Sigmoid colon (tissue), 7 donors: ENCODE data around the gene MACC1. TPM values are rescaled to one million over a fixed set of nuclear protein-coding genes. Genes with fewer than 3 reads are reported as not detected.

Experiments
- DNase-seq: peaks from one replicate; pipeline ENCODE4 v3.0.0-alpha.2; 2019
- H3K27ac ChIP-seq, 4 donors: fragments of 200-600 bp; sonication (generic); one replicate each; pipeline ENCODE4 v1.5.1; 2016 to 2019; ENCODE audit warnings: mild to moderate bottlenecking in 1 of 4
- H3K27me3 ChIP-seq, 3 donors: fragments of 200-600 bp; sonication (generic); one replicate each; pipeline ENCODE4 v1.5.1; 2019; ENCODE audit warnings: mild to moderate bottlenecking in 1 of 3
- H3K36me3 ChIP-seq, 4 donors: fragments of 200-600 bp; sonication (generic); one replicate each; pipeline ENCODE4 v1.5.1; 2016 to 2019
- H3K4me1 ChIP-seq, 4 donors: fragments of 200-600 bp; sonication (generic); one replicate each; pipeline ENCODE4 v1.5.1; 2017 to 2019
- H3K4me3 ChIP-seq, 4 donors: fragments of 200-600 bp; sonication (generic); one replicate each; pipeline ENCODE4 v1.5.1; 2017 to 2019; ENCODE audit warnings: mild to moderate bottlenecking in 2 of 4, moderate library complexity in 1 of 4
- H3K9me3 ChIP-seq, 4 donors: fragments of 200-600 bp in 3 of 4; sonication (generic) in 3 of 4; one replicate each; pipeline versions ENCODE4 v1.5.1 to v1.6.1; 2013 to 2019
- CTCF ChIP-seq, 4 experiments: fragments of 450-650 bp in 3 of 4; fragments of 200-600 bp in 1 of 4; IDR thresholded peaks; one replicate each; pipeline ENCODE4 v1.5.1; 2016 to 2019; ENCODE audit warnings: antibody characterized with exemption in 4 of 4, mild to moderate bottlenecking in 3 of 4, moderate library complexity in 2 of 4
- EP300 ChIP-seq, 4 donors: sonication (generic); formaldehyde crosslinking; IDR thresholded peaks; one replicate each; pipeline ENCODE4 v1.6.1; 2017; ENCODE audit warnings: antibody characterized with exemption in 4 of 4
- POLR2A ChIP-seq, 2 donors: fragments of 450-650 bp; IDR thresholded peaks; one replicate each; pipeline ENCODE4 v1.6.1; 2016; ENCODE audit warnings: antibody characterized with exemption in 2 of 2, mild to moderate bottlenecking in 2 of 2, moderate library complexity in 2 of 2
- POLR2AphosphoS5 ChIP-seq, 4 donors: sonication (generic); formaldehyde crosslinking; IDR thresholded peaks; one replicate each; pipeline ENCODE4 v1.6.1; 2017; ENCODE audit warnings: antibody characterized with exemption in 4 of 4
- WGBS, 2 donors: extraction: QIAGEN DNeasy Blood & Tissue Kit; methylation state at CpG; one replicate each; pipeline ENCODE4 v1.1.7; 2013; 5-methylcytosine and 5-hydroxymethylcytosine counted together
- intact Hi-C: fragments of 100-400 bp; cut with DNase I; formaldehyde crosslinking; loops from one replicate; pipeline ENCODE4 v1.15.1; 2023
- polyA plus RNA-seq, 3 donors: library from polyadenylated mRNA; stranded (reverse); fragments of 200-250 nt; gene quantifications; one replicate each; pipeline ENCODE4 v1.2.3, GENCODE V29; 2013
- total RNA-seq, 4 donors: library from RNA; depleted of rRNA; stranded (reverse); fragments of >200 nt; gene quantifications; one replicate each; pipeline ENCODE4 v1.1.0, GENCODE V29; 2016
- donor health status: healthy with polysubstance abuse.
- donor health status: Bipolar disorder and iron deficiency.
- donor health status: healthy.

Gene MACC1
- total and polyA plus RNA-seq, 7 donors: under 0.01 to 2.1 (median 0.60) TPM; not detected in 2

- DNase-seq: peak; percentile 88
- no peaks in the 10 kb centered on the region for H3K27me3 ChIP-seq
- H3K4me3 ChIP-seq: no peak overlapping the region
- intact Hi-C loops: loop anchor here (1.0 to 10.0 kb wide), 3 partner anchors 190 to 422 kb away; no protein-coding TSS in a partner anchor
- H3K36me3 ChIP-seq: no peaks in the 10 kb centered on the region
- TF ChIP-seq CTCF (IDR thresholded peaks at IDR 0.05): peak; percentile 40 to 72 (median 62)
- TF ChIP-seq POLR2A (IDR thresholded peaks at IDR 0.05): no peak
- no peak overlapping the region for H3K27ac ChIP-seq
- 60 to 73% methylated on average over 3 of the region's 3 CpGs for WGBS, 2 donors
- H3K4me1 ChIP-seq: peaks cover 0 to 5% (median 0%) of the 10 kb centered on the region in 4 donors
- H3K9me3 ChIP-seq: no peaks in the 10 kb centered on the region
Observed at GRCh38 chr7:20172736-20173334, 44.3 kb downstream of the MACC1 start.

- Histone ChIP-seq H3K4me3 (no peak overlapping the region), H3K4me1 (peaks cover 0 to 5% (median 0%) of the 10 kb centered on the region in 4 donors), H3K27ac (no peak overlapping the region), H3K36me3 (no peaks in the 10 kb centered on the region), H3K27me3 (no peaks in the 10 kb centered on the region), H3K9me3 (no peaks in the 10 kb centered on the region)
- intact Hi-C loops: loop anchor here (5.0 to 10.0 kb wide), 2 partner anchors 418 to 424 kb away; no protein-coding TSS in a partner anchor
- no peak for TF ChIP-seq CTCF (IDR thresholded peaks at IDR 0.05)
- no peak for TF ChIP-seq POLR2A (IDR thresholded peaks at IDR 0.05)
- no peak for TF ChIP-seq EP300 (IDR thresholded peaks at IDR 0.05)
- TF ChIP-seq POLR2AphosphoS5 (IDR thresholded peaks at IDR 0.05): no peak
- 77 to 80% methylated on average over 2 of the region's 2 CpGs for WGBS, 2 donors
- DNase-seq: no peak
Observed at GRCh38 chr7:20170633-20171032, 46.6 kb downstream of the MACC1 start.

GRCh38 chr7:20165146-20165510, 52.1 kb downstream of the MACC1 start:
- Histone ChIP-seq H3K4me3 (no peak overlapping the region), H3K4me1 (peaks cover 0 to 4% (median 0%) of the 10 kb centered on the region in 4 donors), H3K27me3 (no peaks in the 10 kb centered on the region), H3K36me3 (no peaks in the 10 kb centered on the region), H3K27ac (peak overlapping the region in 1 of 4 donors; percentile 6), H3K9me3 (no peaks in the 10 kb centered on the region)
- intact Hi-C loops: no loop called here
- WGBS, 2 donors: 86 to 96% methylated on average over 1 of the region's 1 CpG
- TF ChIP-seq POLR2A (IDR thresholded peaks at IDR 0.05): no peak
- TF ChIP-seq POLR2AphosphoS5 (IDR thresholded peaks at IDR 0.05): no peak
- TF ChIP-seq CTCF (IDR thresholded peaks at IDR 0.05): no peak
- TF ChIP-seq EP300 (IDR thresholded peaks at IDR 0.05): no peak
- no peak for DNase-seq

- peak overlapping the region in 1 of 4 donors; percentile 6 for H3K27ac ChIP-seq
- H3K9me3 ChIP-seq: no peaks in the 10 kb centered on the region
- intact Hi-C loops: no loop called here
- H3K36me3 ChIP-seq: no peaks in the 10 kb centered on the region
- WGBS, 2 donors: 67 to 86% methylated on average over 6 of the region's 6 CpGs
- H3K4me3 ChIP-seq: no peak overlapping the region
- no peak for DNase-seq
- peaks cover 0 to 4% (median 0%) of the 10 kb centered on the region in 4 donors for H3K4me1 ChIP-seq
- TF ChIP-seq POLR2AphosphoS5 (IDR thresholded peaks at IDR 0.05): peak in 1 of 4 donors; percentile 25
- TF ChIP-seq EP300 (IDR thresholded peaks at IDR 0.05): no peak
- H3K27me3 ChIP-seq: no peaks in the 10 kb centered on the region
Observed at GRCh38 chr7:20164425-20165145, 52.6 kb downstream of the MACC1 start.

- intact Hi-C loops: no loop called here
- no peak for TF ChIP-seq CTCF (IDR thresholded peaks at IDR 0.05)
- no peak for TF ChIP-seq POLR2A (IDR thresholded peaks at IDR 0.05)
- TF ChIP-seq POLR2AphosphoS5 (IDR thresholded peaks at IDR 0.05): no peak
- no peak for TF ChIP-seq EP300 (IDR thresholded peaks at IDR 0.05)
- Histone ChIP-seq H3K9me3 (no peaks in the 10 kb centered on the region), H3K36me3 (no peaks in the 10 kb centered on the region), H3K27ac (no peak overlapping the region), H3K4me3 (no peak overlapping the region), H3K4me1 (peaks cover 0 to 4% (median 0%) of the 10 kb centered on the region in 4 donors), H3K27me3 (no peaks in the 10 kb centered on the region)
- 95 to 98% methylated on average over 1 of the region's 1 CpG for WGBS, 2 donors
- no peak for DNase-seq
Observed at GRCh38 chr7:20162665-20163064, 54.5 kb downstream of the MACC1 start.
